CD1c-positive myeloid dendritic cell (primary cell): ENCODE data around the gene PPFIBP2.

ENCODE experiments used
- DNase-seq: peaks from one replicate; pipeline ENCODE4 v3.0.0-alpha.2; 2016; ENCODE audit errors: extremely low spot score

Gene PPFIBP2

DNA sequence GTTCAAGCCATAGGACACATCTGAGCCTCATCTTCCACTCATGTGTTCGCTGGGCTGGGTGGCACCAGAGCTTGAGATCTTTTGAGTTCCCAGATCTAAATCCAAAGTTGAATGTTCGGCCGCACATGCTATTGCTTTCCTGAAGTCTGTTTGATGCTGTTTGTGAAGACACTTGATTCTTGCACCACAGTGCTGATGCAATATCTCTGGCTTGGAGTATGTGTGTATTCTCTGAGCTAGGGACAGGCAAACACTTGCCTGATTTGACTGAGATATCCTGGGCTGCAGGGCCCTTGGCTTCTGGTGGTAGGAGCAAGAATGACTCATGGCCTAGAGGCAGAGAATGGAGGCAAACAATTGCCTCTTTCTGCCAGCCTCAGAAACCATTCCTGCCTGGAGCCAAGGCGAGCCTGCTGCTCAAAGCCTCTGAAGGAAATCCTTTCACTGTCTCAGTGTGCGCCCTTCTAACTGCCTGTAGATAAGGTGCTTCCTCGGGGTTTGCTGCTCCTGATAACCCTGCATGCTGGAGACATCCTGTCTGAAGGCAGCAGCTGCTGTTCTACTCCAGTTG lies 86.5 kb downstream of the PPFIBP2 start:
- no peak for DNase-seq

- no peak for DNase-seq
Observed at GRCh38 chr11:7603031-7603781, 89.4 kb downstream of the PPFIBP2 start.

- DNase-seq = no peak
Observed at GRCh38 chr11:7604331-7604955, 90.6 kb downstream of the PPFIBP2 start.

GRCh38 chr11:7605186-7605943 lies 91.6 kb downstream of the PPFIBP2 start:
- no peak for DNase-seq

GRCh38 chr11:7606496-7606895 lies 92.7 kb downstream of the PPFIBP2 start:
- no peak for DNase-seq

DNA sequence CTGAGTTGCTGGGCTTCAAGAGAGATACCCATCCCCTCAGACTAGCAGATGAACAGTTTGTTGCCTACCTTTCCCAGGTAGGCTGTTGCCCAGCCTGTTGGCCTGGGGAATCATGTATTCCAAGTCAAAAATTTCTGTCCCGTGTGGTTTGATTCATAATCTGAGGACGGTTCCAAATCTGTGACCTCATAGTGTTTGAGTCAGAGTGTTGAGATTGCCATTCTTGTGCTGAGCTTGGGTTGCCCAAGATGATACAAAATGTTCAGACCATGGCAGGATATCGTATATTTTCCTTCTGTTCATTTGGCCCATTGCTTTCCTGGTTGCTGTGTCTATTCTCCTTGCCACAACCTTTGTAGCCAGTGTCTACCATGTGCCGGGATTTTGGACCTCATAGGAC lies 95.2 kb downstream of the PPFIBP2 start:
- no peak for DNase-seq

GRCh38 chr11:7609521-7609920 lies 95.7 kb downstream of the PPFIBP2 start:
- DNase-seq = no peak

- DNase-seq = no peak
Observed at GRCh38 chr11:7610393-7610792, 96.6 kb downstream of the PPFIBP2 start.

DNA sequence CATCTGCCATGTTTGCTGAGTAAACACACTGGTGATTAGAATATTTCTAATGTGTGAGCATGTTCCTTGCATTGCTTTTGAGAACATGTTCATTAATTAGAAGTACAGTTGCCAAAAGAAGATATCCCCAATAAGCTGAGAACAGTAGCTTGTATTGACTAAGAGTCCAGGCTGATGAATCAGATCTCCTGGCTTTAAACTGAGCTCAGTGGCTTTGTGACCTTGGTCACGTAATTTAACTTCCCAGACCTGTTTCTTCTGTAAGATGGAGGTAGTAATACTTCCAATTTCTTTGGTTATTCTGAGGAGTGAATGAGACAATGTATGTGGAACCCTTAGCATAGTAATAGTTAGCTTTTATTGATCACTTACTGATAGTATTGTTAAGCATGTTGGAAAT lies 97.6 kb downstream of the PPFIBP2 start:
- no peak for DNase-seq

DNA sequence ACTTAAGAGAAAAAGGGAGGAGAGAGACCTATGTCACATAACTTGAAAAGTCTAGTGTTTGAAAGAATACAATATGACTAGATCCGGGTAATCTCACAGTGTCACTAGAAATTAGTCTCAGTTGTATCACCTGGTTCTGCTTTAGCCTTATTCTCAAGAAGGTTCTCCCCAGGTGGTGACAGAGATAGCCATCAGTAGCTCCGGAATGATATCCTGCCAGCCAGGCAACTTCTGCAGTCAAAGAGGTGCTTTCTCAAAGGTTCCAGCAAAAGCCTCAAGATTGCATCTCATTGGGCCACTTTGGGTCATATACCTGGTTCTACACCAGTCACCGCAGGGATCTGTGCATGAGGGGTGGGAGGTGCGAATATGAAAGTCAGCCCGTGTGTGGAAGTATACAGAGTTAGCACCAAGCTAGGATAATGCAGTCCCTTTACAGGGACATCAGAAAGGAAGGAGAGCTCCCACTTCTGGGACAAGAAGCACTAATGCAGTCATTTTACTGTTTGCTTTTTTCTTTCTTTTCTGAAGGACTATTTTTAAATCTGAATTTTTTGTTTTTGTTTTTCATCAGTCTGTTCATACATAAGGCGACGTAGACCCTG lies 98.4 kb downstream of the PPFIBP2 start:
- DNase-seq = no peak

GRCh38 chr11:7612661-7613393 lies 99.0 kb downstream of the PPFIBP2 start:
- no peak for DNase-seq

- no peak for DNase-seq
Observed at GRCh38 chr11:7613394-7613720, 99.6 kb downstream of the PPFIBP2 start.

GRCh38 chr11:7614656-7615055 lies 100.9 kb downstream of the PPFIBP2 start:
- DNase-seq = no peak

GRCh38 chr11:7617032-7617431 lies 103.2 kb downstream of the PPFIBP2 start:
- no peak for DNase-seq

DNA sequence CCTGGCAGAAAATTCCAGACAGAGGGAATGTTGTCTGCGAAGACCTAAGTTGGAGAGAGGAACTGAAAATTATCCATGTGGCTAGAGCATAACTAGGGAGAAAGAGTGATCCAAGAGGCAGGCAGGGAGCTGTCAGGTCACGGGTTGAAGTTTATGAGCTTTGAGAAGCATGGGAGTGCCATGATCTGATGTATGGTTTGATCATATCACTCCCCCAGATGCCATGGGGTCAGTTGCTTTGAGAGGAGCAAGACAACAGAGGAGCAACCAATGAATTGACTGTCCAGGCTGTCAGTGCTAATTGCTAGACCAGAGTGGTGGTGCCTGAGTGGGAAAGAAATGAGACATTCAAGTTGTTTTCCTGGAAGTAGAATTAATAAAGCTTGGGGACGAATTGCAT lies 105.5 kb downstream of the PPFIBP2 start:
- DNase-seq = no peak

GRCh38 chr11:7621090-7621489 lies 107.3 kb downstream of the PPFIBP2 start:
- no peak for DNase-seq

DNA sequence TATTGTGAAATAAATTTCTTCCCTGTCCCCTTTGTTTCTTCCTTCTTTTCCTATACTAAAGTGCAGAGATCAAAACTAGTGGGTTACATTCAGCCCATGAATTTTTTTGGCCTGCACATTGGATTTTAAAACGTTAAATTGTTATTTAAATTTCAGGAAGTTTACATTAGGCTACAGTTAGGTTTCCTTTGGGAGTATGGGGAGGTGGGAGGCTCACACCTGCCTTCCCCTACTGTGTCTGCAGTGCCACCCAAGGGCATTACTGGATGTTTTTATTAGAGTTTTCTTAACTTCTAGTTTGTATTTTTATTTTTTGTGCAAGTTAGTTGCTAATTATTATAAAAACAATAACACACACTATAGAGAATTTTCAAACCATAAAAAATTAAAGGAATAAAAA lies 107.8 kb downstream of the PPFIBP2 start:
- no peak for DNase-seq

DNA sequence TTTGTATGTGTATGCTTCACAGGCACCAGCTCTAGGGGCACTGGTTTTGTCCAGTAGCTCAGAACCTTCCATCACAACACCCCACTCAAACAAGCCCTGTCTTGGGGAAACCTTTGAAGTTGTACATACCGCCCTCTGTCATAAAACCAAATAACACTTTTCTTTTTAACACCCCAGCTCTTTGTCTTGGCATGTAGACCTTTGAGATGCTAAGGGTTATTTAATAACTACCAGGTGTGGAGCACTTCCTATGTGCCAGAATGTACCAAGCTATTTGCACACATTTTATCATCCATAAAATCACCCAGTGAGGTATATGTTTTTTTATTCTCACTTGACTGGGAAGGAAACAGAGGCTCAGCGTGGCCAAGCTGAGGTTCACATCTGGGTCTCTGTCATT lies 108.9 kb downstream of the PPFIBP2 start:
- no peak for DNase-seq

GRCh38 chr11:7628660-7629059 lies 114.9 kb downstream of the PPFIBP2 start:
- DNase-seq = no peak

DNA sequence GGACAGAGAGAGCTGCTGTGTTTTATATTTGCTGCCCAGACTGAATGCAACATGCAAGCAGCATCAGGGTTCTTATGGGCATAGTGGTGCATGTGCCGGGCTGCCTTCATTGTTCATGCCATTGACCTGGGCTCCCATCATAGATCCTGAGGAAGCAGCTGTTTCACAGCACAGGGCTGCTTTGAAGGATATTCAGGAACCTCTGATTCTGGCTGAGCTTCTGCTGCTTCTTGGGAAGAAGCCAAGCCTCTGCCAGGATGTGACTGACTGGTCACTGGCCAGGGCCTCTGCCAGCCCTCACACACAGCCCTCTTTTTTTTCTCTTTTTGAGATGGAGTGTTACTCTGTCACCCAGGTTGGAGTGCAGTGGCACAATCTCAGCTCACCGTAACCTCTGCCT lies 116.2 kb downstream of the PPFIBP2 start:
- DNase-seq = no peak

- DNase-seq = no peak
Observed at GRCh38 chr11:7632211-7632610, 118.4 kb downstream of the PPFIBP2 start.

- no peak for DNase-seq
Observed at GRCh38 chr11:7635137-7635536, 121.3 kb downstream of the PPFIBP2 start.
